C1 segment of cervical spinal cord (tissue), 14 donors: ENCODE results near the gene SPARCL1.
"Not testable (repeated sequence)": the region's sequence is repeated elsewhere in the genome, so short reads cannot be mapped to it uniquely, and the experiment has no call there.

Source experiments
- DNase-seq, 14 donors: peaks; one replicate each; lab custom pipeline; 2025; lab: John Stamatoyannopoulos, UW

SPARCL1 gene

GRCh38 chr4:87505862-87506261, 23.3 kb downstream of the SPARCL1 start:
- no peak for DNase-seq

GRCh38 chr4:87502580-87503238, 26.5 kb downstream of the SPARCL1 start:
- DNase-seq, result peak in 1 of 14 donors; percentile 18

GRCh38 chr4:87500092-87500462, 29.1 kb downstream of the SPARCL1 start:
- no peak for DNase-seq

GRCh38 chr4:87499403-87500091, 29.6 kb downstream of the SPARCL1 start:
- no peak for DNase-seq

GRCh38 chr4:87498446-87498900, 30.7 kb downstream of the SPARCL1 start:
- DNase-seq, result no peak

- DNase-seq, result no peak
These were observed 31.6 kb downstream of the SPARCL1 start for GRCh38 chr4:87497578-87497977.

GRCh38 chr4:87497159-87497558, 32.0 kb downstream of the SPARCL1 start:
- DNase-seq, result no peak

GRCh38 chr4:87493115-87493514, 36.1 kb downstream of the SPARCL1 start:
- DNase-seq, result no peak

- DNase-seq, result not testable (repeated sequence)
These were observed 37.3 kb downstream of the SPARCL1 start for GRCh38 chr4:87491851-87492250.

GRCh38 chr4:87491436-87491835, 37.7 kb downstream of the SPARCL1 start:
- DNase-seq, result no peak

GRCh38 chr4:87490664-87491369, 38.4 kb downstream of the SPARCL1 start:
- DNase-seq, result no peak

GRCh38 chr4:87489678-87490077, 39.5 kb downstream of the SPARCL1 start:
- DNase-seq, result no peak

- DNase-seq, result not testable (repeated sequence)
These were observed 40.5 kb downstream of the SPARCL1 start for GRCh38 chr4:87488666-87489065.

GRCh38 chr4:87483247-87483646, 45.9 kb downstream of the SPARCL1 start:
- DNase-seq, result not testable (repeated sequence)

- no peak for DNase-seq
These were observed 47.8 kb downstream of the SPARCL1 start for GRCh38 chr4:87481377-87481776.

GRCh38 chr4:87478732-87479250, 50.4 kb downstream of the SPARCL1 start:
- DNase-seq, result no peak

GRCh38 chr4:87476934-87477333, 52.2 kb downstream of the SPARCL1 start:
- DNase-seq, result no peak

- DNase-seq, result no peak
These were observed 59.8 kb downstream of the SPARCL1 start for GRCh38 chr4:87469390-87469789.

- DNase-seq, result peak in 1 of 14 donors; percentile 11
These were observed 63.3 kb downstream of the SPARCL1 start for GRCh38 chr4:87465739-87466366.

- DNase-seq, result no peak
These were observed 67.1 kb downstream of the SPARCL1 start for GRCh38 chr4:87462102-87462501.

GRCh38 chr4:87461281-87461700, 67.9 kb downstream of the SPARCL1 start:
- no peak for DNase-seq

- no peak for DNase-seq
These were observed 70.3 kb downstream of the SPARCL1 start for GRCh38 chr4:87458913-87459312.
